Measurements from ENCODE around the gene SH2D4B. TPM values are rescaled to one million over a fixed set of nuclear protein-coding genes. Genes with fewer than 3 reads are reported as not detected.

The SH2D4B gene
- total RNA-seq, 1 donor from 2014 or later: 0.43 TPM

DNA sequence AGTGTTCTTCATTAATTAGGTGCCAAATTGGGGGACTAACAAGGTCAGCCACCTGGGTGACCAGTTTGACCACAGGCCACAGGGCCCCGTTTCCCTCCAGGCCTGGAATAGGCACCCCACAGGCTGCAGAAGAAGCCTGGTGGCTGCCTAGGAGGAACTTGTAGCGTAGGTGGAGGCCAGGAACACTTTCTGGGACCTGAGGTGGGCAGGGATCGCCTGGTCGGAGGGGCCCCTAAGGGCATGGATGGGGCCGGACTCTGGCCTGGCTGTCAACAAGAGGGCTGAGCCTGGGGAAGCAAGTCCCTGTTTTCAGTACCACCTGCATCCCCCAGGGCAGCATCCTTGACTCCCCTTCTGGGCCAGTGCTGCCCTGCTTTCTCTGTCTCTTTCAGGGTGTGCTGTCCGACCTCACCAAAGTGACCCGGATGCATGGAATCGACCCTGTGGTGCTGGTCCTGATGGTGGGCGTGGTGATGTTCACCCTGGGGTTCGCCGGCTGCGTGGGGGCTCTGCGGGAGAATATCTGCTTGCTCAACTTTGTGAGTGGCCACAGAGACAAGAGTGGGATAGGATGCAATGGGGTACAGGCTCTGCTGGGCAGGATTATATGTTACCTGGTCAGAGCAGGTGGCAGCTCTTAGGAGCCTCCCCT is 30.7 kb upstream of the SH2D4B start:
- ATAC-seq (no peak), DNase-seq (no peak)
- H3K27ac ChIP-seq: peak overlapping the region; percentile 65
- H3K4me3 ChIP-seq: no peak overlapping the region
- H3K27me3 ChIP-seq: no peaks in the 10 kb centered on the region
- intact Hi-C loops (cut with DNase I): loop anchor here (5.0 kb wide), 1 partner anchor 45 kb away; no protein-coding TSS in a partner anchor
- no peaks in the 10 kb centered on the region for H3K9me3 ChIP-seq
- peaks cover 77% of the 10 kb centered on the region for H3K4me1 ChIP-seq
- H3K36me3 ChIP-seq: peaks cover 65% of the 10 kb centered on the region
- TF ChIP-seq, protein P1, sequence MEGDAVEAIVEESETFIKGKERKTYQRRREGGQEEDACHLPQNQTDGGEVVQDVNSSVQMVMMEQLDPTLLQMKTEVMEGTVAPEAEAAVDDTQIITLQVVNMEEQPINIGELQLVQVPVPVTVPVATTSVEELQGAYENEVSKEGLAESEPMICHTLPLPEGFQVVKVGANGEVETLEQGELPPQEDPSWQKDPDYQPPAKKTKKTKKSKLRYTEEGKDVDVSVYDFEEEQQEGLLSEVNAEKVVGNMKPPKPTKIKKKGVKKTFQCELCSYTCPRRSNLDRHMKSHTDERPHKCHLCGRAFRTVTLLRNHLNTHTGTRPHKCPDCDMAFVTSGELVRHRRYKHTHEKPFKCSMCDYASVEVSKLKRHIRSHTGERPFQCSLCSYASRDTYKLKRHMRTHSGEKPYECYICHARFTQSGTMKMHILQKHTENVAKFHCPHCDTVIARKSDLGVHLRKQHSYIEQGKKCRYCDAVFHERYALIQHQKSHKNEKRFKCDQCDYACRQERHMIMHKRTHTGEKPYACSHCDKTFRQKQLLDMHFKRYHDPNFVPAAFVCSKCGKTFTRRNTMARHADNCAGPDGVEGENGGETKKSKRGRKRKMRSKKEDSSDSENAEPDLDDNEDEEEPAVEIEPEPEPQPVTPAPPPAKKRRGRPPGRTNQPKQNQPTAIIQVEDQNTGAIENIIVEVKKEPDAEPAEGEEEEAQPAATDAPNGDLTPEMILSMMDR (IDR thresholded peaks at IDR 0.05): no peak

DNA sequence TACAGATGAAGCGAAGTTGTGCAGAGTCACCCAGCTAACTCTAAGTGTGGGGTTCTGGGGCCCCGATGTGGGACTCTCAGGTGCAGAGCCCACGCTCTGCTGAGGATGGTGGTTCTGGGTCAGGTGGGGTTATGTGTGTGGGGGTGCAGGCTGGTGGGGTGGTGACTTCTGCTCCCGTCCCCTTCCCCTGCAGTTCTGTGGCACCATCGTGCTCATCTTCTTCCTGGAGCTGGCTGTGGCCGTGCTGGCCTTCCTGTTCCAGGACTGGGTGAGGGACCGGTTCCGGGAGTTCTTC is 28.6 kb upstream of the SH2D4B start:
- ATAC-seq (no peak), DNase-seq (no peak)
- peaks cover 58% of the 10 kb centered on the region for H3K4me1 ChIP-seq
- TF ChIP-seq, protein P1 (IDR thresholded peaks at IDR 0.05): no peak
- H3K9me3 ChIP-seq: no peaks in the 10 kb centered on the region
- no peaks in the 10 kb centered on the region for H3K27me3 ChIP-seq
- H3K27ac ChIP-seq: peak overlapping the region; percentile 44
- intact Hi-C loops (cut with DNase I): loop anchor here (5.0 kb wide), 1 partner anchor 47 kb away; no protein-coding TSS in a partner anchor
- H3K4me3 ChIP-seq: no peak overlapping the region
- H3K36me3 ChIP-seq: peaks cover 86% of the 10 kb centered on the region

DNA sequence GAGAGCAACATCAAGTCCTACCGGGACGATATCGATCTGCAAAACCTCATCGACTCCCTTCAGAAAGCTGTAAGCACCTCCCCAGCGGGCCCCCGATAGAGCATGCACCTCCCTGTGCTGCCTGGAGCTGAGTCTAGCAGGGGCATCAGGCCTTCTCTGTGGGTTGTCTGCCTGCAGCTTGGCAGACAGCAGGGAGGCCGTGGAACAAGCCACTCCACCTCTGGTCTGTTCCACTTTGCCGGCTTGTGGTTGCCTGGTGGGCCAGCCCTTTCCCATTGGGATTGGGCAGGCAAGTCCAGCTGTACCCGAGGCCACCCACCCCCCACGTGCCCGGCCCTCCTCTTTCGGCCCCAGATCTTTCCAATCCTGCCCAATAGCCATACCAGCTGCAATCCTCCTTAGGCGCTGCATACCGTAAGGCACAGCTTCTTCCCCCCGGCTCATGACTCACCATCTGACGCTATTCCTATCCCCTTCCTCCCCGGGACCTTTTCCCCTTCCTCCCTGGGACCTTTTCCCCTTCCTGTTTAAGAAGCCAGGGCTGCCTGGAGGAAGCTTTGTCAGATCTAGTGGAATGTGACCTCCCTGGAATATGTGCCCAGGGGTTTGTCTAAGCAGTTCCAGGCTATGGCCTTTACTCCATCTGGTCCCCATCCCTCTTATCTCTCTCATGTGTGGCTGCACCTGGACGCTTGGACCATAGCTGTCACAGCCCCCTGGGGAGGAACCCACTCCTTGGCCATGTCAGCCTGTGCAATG is 28.1 kb upstream of the SH2D4B start:
- H3K9me3 ChIP-seq: no peaks in the 10 kb centered on the region
- ATAC-seq (peak; percentile 18), DNase-seq (no peak)
- H3K27me3 ChIP-seq: no peaks in the 10 kb centered on the region
- peak overlapping the region; percentile 44 for H3K27ac ChIP-seq
- peaks cover 52% of the 10 kb centered on the region for H3K4me1 ChIP-seq
- TF ChIP-seq, protein P1 (IDR thresholded peaks at IDR 0.05): no peak
- intact Hi-C loops (cut with DNase I): loop anchor here (5.0 kb wide), 1 partner anchor 47 kb away; no protein-coding TSS in a partner anchor
- no peak overlapping the region for H3K4me3 ChIP-seq
- peaks cover 88% of the 10 kb centered on the region for H3K36me3 ChIP-seq

DNA sequence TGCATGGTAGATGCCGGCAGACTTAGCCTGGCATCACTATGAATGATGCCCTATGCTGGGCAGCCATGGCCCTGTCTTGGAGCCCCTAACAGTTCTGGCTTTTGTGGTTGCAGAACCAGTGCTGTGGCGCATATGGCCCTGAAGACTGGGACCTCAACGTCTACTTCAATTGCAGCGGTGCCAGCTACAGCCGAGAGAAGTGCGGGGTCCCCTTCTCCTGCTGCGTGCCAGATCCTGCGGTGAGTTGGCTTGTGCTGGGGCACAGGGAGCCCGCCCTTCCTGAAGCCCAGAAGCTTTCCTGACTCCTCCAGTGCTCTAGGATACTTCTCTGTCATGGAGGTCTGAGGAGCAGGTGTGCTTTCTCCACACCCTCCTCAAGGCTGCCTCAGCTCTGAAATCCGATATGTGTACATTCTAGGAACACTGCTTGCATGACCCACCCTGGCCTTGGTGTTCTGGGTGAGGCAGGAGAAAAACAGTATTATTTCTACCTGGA is 25.6 kb upstream of the SH2D4B start:
- no peaks in the 10 kb centered on the region for H3K9me3 ChIP-seq
- H3K4me3 ChIP-seq: no peak overlapping the region
- peaks cover 34% of the 10 kb centered on the region for H3K4me1 ChIP-seq
- ATAC-seq: no peak
- TF ChIP-seq, protein P1 (IDR thresholded peaks at IDR 0.05): no peak
- no peaks in the 10 kb centered on the region for H3K27me3 ChIP-seq
- intact Hi-C loops (cut with DNase I): no loop called here
- no peak overlapping the region for H3K27ac ChIP-seq
- DNase-seq: no peak
- H3K36me3 ChIP-seq: peaks cover 97% of the 10 kb centered on the region

DNA sequence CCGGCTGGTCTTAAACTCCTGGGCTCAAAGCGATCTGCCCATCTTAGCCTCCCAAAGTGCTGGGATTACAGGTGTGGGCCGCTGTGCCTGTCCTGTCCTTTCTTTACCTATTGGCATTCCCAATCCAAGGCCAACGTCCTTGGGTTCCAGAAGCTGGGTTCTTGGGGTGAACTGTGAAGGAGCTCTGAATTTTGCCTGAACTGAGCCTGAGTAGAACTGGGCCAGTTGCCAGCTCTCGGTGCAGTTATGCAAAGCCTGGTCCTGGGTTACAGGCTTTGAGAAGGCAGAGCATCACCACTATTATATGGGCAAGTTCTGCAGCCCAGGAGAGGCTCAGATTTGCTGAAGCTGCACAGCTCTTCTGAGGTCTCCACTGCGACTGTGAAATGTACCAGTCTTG is 24.6 kb upstream of the SH2D4B start:
- Histone ChIP-seq H3K4me3 (no peak overlapping the region), H3K4me1 (peaks cover 32% of the 10 kb centered on the region), H3K27ac (no peak overlapping the region), H3K36me3 (peaks cover 98% of the 10 kb centered on the region), H3K27me3 (no peaks in the 10 kb centered on the region), H3K9me3 (no peaks in the 10 kb centered on the region)
- intact Hi-C loops (cut with DNase I): no loop called here
- no peak for ATAC-seq
- no peak for DNase-seq
- TF ChIP-seq, protein P1 (IDR thresholded peaks at IDR 0.05): no peak

Measured in upper lobe of right lung (tissue), 1 donor.